Measurements from ENCODE around the gene TIE1. TPM values are rescaled to one million over a fixed set of nuclear protein-coding genes. Genes with fewer than 3 reads are reported as not detected.
A peak's percentile ranks its signal among the peaks of the same experiment; 100 is the strongest.

The TIE1 gene
- total RNA-seq, 1 donor from 2014 or later: 643 TPM

GRCh38 chr1:43349594-43350306 is 49.0 kb downstream of the TIE1 start:
- Mint-ChIP-seq H3K27me3 (ENCODE audit: unreplicated experiment) (peaks cover 14% of the 10 kb centered on the region), H3K4me3 (ENCODE audit: unreplicated experiment) (peak overlapping the region; percentile 90), H3K27ac (ENCODE audit: unreplicated experiment) (peak overlapping the region; percentile 91), H3K9me3 (ENCODE audit: unreplicated experiment) (no peaks in the 10 kb centered on the region), H3K36me3 (ENCODE audit: low read depth, unreplicated experiment) (no peaks in the 10 kb centered on the region), H3K4me1 (ENCODE audit: unreplicated experiment) (peaks cover 15% of the 10 kb centered on the region)
- TF ChIP-seq CTCF (IDR thresholded peaks at IDR 0.05; ENCODE audit: unreplicated experiment): no peak
- no peak for DNase-seq (ENCODE audit: low spot score)

GRCh38 chr1:43350976-43351375 is 50.2 kb downstream of the TIE1 start:
- peaks cover 15% of the 10 kb centered on the region for H3K27me3 Mint-ChIP-seq (ENCODE audit: unreplicated experiment)
- no peak for DNase-seq (ENCODE audit: low spot score)
- H3K9me3 Mint-ChIP-seq (ENCODE audit: unreplicated experiment): no peaks in the 10 kb centered on the region
- no peak for TF ChIP-seq CTCF (IDR thresholded peaks at IDR 0.05; ENCODE audit: unreplicated experiment)
- no peak overlapping the region for H3K4me3 Mint-ChIP-seq (ENCODE audit: unreplicated experiment)
- H3K4me1 Mint-ChIP-seq (ENCODE audit: unreplicated experiment): peaks cover 14% of the 10 kb centered on the region
- no peaks in the 10 kb centered on the region for H3K36me3 Mint-ChIP-seq (ENCODE audit: low read depth, unreplicated experiment)
- no peak overlapping the region for H3K27ac Mint-ChIP-seq (ENCODE audit: unreplicated experiment)

- H3K27me3 Mint-ChIP-seq (ENCODE audit: unreplicated experiment): peaks cover 16% of the 10 kb centered on the region
- DNase-seq (ENCODE audit: low spot score): no peak
- H3K27ac Mint-ChIP-seq (ENCODE audit: unreplicated experiment): no peak overlapping the region
- no peak for TF ChIP-seq CTCF (IDR thresholded peaks at IDR 0.05; ENCODE audit: unreplicated experiment)
- H3K9me3 Mint-ChIP-seq (ENCODE audit: unreplicated experiment): no peaks in the 10 kb centered on the region
- peaks cover 12% of the 10 kb centered on the region for H3K4me1 Mint-ChIP-seq (ENCODE audit: unreplicated experiment)
- H3K4me3 Mint-ChIP-seq (ENCODE audit: unreplicated experiment): no peak overlapping the region
- no peaks in the 10 kb centered on the region for H3K36me3 Mint-ChIP-seq (ENCODE audit: low read depth, unreplicated experiment)
These were observed 50.9 kb downstream of the TIE1 start for GRCh38 chr1:43351421-43352350.

GRCh38 chr1:43352351-43352705 is 51.5 kb downstream of the TIE1 start:
- H3K36me3 Mint-ChIP-seq (ENCODE audit: low read depth, unreplicated experiment): no peaks in the 10 kb centered on the region
- H3K27me3 Mint-ChIP-seq (ENCODE audit: unreplicated experiment): peaks cover 16% of the 10 kb centered on the region
- H3K4me1 Mint-ChIP-seq (ENCODE audit: unreplicated experiment): peaks cover 12% of the 10 kb centered on the region
- no peak for DNase-seq (ENCODE audit: low spot score)
- H3K27ac Mint-ChIP-seq (ENCODE audit: unreplicated experiment): peak overlapping the region; percentile 10
- no peak overlapping the region for H3K4me3 Mint-ChIP-seq (ENCODE audit: unreplicated experiment)
- no peak for TF ChIP-seq CTCF (IDR thresholded peaks at IDR 0.05; ENCODE audit: unreplicated experiment)
- no peaks in the 10 kb centered on the region for H3K9me3 Mint-ChIP-seq (ENCODE audit: unreplicated experiment)

GRCh38 chr1:43352881-43353280 is 52.1 kb downstream of the TIE1 start:
- peaks cover 16% of the 10 kb centered on the region for H3K27me3 Mint-ChIP-seq (ENCODE audit: unreplicated experiment)
- DNase-seq (ENCODE audit: low spot score): no peak
- H3K36me3 Mint-ChIP-seq (ENCODE audit: low read depth, unreplicated experiment): no peaks in the 10 kb centered on the region
- TF ChIP-seq CTCF (IDR thresholded peaks at IDR 0.05; ENCODE audit: unreplicated experiment): no peak
- H3K4me1 Mint-ChIP-seq (ENCODE audit: unreplicated experiment): peaks cover 14% of the 10 kb centered on the region
- H3K4me3 Mint-ChIP-seq (ENCODE audit: unreplicated experiment): no peak overlapping the region
- no peaks in the 10 kb centered on the region for H3K9me3 Mint-ChIP-seq (ENCODE audit: unreplicated experiment)
- peak overlapping the region; percentile 16 for H3K27ac Mint-ChIP-seq (ENCODE audit: unreplicated experiment)

All from endothelial cell (in vitro differentiated cells).